Ectodermal cell (in vitro differentiated cells): ENCODE measurements around the gene MEST.

Source experiments
- H3K27ac ChIP-seq: 2 replicates; pipeline ENCODE4 v1.7.0; 2013; ENCODE audit warnings: mild to moderate bottlenecking, low read depth, low read length; ENCODE audit not compliant: insufficient read depth, poor library complexity, severe bottlenecking
- H3K27me3 ChIP-seq: 2 replicates; pipeline ENCODE4 v1.7.0; 2013; ENCODE audit warnings: mild to moderate bottlenecking, low read length; ENCODE audit not compliant: insufficient read depth, control insufficient read depth, poor library complexity, severe bottlenecking
- H3K36me3 ChIP-seq: one replicate; pipeline ENCODE4 v1.7.0; 2013; ENCODE audit warnings: low read length; ENCODE audit not compliant: control insufficient read depth, insufficient read depth
- H3K4me1 ChIP-seq: one replicate; pipeline ENCODE4 v1.7.0; 2013; ENCODE audit warnings: low read length; ENCODE audit not compliant: control insufficient read depth, insufficient read depth
- H3K4me3 ChIP-seq: 2 replicates; pipeline ENCODE4 v1.7.0; 2013; ENCODE audit warnings: low read depth, low read length, control low read depth; ENCODE audit not compliant: insufficient read depth
- H3K9me3 ChIP-seq: 2 replicates; pipeline ENCODE4 v1.7.0; 2013; ENCODE audit warnings: mild to moderate bottlenecking, low read length, moderate library complexity; ENCODE audit not compliant: control insufficient read depth
- WGBS, 2 experiments: methylation state at CpG; one replicate each; pipeline ENCODE4 v1.1.7; 2013; ENCODE audit warnings: missing lambda C conversion rate in 2 of 2; 5-methylcytosine and 5-hydroxymethylcytosine counted together

Gene MEST

DNA sequence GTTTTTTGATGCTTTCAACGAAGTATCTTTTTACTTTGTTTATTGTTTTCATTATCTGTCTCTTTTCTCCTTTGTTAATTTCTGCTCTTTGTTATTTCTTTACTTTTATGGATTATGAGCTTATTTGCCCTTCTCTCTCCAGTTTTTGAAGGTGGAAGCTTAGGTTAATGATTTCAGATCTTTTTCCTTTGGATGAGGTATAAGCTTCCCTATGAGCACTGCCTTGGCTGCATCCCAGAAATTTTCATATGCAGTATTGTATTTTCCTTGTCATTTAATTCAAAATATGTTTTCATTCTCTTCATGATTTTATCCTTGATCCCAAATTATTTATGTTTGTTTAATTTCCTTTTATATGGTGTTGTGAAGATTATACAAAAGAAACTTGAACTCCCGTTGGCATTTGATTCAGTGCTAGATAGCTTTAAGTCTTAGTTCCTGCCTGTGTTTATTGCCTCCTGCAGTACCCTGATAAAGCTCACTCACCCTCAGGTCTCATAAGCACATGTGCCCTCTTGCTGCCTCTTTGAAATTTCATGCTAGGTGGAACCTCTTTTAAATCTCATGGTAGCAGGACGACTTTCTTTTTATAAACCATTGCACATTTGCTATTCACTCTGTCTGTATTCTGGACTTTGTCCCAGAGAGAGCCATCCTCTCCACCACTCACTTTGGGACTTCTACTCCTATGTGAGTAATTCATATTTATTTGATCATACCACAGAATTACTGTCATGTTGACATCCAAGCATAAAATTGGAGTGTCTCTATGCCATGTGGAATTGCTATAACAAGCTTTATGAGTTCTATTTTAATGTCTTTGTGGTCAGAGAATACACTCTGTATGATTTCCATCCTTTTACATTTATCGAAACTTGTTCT is 28.1 kb upstream of the MEST start:
- H3K4me3 ChIP-seq, result no peak overlapping the region
- 88 to 94% methylated on average over 3 to 4 of the region's 4 CpGs for WGBS, 2 experiments
- H3K36me3 ChIP-seq, result no peaks in the 10 kb centered on the region
- no peaks in the 10 kb centered on the region for H3K9me3 ChIP-seq
- H3K4me1 ChIP-seq, result no peaks in the 10 kb centered on the region
- no peaks in the 10 kb centered on the region for H3K27me3 ChIP-seq
- no peak overlapping the region for H3K27ac ChIP-seq

DNA sequence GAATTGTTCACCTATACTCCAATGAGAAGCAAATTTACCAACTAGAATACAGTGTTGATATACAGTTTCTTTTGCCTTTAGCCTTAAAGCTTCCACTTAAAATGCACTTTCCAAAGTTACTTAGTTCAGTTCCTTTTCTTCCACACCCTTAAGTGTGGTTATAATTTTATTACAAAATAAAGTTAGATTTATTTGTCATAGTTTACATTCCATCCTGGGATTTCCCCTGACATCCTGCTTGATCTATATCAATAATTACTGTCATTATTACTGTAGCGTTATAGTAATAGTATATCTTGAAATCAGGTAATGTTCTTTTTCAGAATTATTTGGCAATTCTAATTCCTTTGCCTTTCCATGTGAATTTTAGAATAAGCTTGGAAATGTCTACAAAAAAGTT is 23.3 kb upstream of the MEST start:
- H3K9me3 ChIP-seq, result no peaks in the 10 kb centered on the region
- H3K36me3 ChIP-seq, result no peaks in the 10 kb centered on the region
- WGBS, 2 experiments, result no CpG with 5 or more reads among the region's 1 CpG
- no peaks in the 10 kb centered on the region for H3K4me1 ChIP-seq
- no peaks in the 10 kb centered on the region for H3K27me3 ChIP-seq
- no peak overlapping the region for H3K4me3 ChIP-seq
- H3K27ac ChIP-seq, result no peak overlapping the region

DNA sequence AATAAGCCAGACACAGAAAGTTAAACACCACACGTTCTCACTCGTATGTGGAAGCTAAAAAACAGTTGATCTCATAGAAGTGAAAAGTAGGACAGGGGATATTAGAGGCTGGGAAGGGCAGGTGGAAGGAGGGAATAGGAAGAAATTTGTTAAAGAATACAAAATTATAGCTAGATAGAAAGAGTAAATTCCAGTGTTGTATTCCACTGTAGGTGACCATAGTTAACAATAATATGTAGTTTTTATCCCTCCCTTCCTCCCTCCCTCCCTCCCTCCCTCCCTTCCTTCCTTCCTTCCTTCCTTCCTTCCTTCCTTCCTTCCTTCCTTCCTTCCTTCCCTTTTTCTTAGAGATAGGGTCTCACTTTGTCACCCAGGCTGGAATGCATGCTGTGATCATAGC is 19.9 kb upstream of the MEST start:
- H3K36me3 ChIP-seq, result no peaks in the 10 kb centered on the region
- peaks cover 10% of the 10 kb centered on the region for H3K4me1 ChIP-seq
- 94% methylated on average over 2 of the region's 2 CpGs for WGBS, 2 experiments
- no peak overlapping the region for H3K27ac ChIP-seq
- no peaks in the 10 kb centered on the region for H3K27me3 ChIP-seq
- H3K9me3 ChIP-seq, result no peaks in the 10 kb centered on the region
- no peak overlapping the region for H3K4me3 ChIP-seq

DNA sequence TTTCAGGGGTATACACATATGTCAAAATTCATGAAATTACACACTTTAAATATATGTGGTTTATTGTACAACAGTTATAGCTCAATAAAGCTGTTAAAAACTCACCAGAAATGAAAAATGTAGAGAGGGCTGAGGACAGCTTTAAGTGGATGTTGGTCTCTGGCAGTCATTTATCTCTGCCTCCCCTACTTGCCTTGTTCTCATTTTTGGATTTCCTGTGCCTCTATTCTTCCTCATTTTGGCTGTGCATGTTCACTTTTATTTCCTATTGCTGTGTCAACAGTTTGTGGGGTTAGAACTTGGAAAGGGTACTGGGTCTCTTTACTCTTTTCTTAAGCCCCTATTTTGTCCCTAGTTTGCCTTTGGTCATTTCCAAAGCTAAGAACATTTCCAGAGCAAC is 18.6 kb upstream of the MEST start:
- no peaks in the 10 kb centered on the region for H3K36me3 ChIP-seq
- H3K27ac ChIP-seq, result no peak overlapping the region
- no peaks in the 10 kb centered on the region for H3K27me3 ChIP-seq
- H3K9me3 ChIP-seq, result peaks cover 3% of the 10 kb centered on the region
- H3K4me1 ChIP-seq, result peaks cover 10% of the 10 kb centered on the region
- no peak overlapping the region for H3K4me3 ChIP-seq

DNA sequence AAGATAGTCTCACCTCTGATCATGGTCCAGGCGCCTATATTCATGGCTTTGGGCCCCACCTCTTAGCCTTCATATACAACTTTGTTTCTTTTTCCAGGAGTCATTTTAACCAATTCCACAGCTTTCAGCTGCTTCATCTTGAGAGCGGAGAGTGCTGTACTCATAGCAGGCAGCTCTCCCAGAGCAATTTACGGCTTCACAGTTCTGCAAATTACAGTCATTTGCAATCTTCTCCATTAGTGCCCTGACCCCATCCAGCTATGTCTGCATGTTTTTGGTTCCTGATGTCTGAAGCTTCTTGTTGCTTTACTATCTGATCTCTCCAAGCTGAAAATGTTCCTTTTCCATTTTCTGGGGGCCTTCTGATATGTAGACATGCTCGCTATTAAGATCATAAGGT is 18.0 kb upstream of the MEST start:
- H3K27ac ChIP-seq, result no peak overlapping the region
- 90 to 94% methylated on average over 3 to 4 of the region's 4 CpGs for WGBS, 2 experiments
- H3K36me3 ChIP-seq, result no peaks in the 10 kb centered on the region
- H3K4me3 ChIP-seq, result no peak overlapping the region
- H3K9me3 ChIP-seq, result peaks cover 3% of the 10 kb centered on the region
- peaks cover 10% of the 10 kb centered on the region for H3K4me1 ChIP-seq
- no peaks in the 10 kb centered on the region for H3K27me3 ChIP-seq

DNA sequence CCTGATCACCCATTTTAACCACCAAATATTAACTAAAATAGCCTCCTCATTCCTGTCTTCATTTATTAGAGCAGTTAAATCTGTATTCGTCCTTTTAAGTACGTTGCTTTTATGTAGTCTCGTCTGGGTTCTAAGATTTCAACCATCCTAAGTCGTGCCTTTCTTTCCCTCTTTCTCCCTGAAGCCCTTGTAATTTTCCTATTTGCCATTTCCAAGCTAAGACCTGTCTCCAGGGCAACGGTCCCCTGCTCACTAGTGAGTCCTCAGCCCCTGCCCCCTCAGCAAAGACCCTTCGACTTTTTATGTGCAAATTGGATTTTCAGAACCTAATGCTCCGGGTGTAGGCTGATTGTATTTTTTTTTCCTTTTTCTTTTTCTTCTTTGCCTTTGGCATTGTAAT is 16.1 kb upstream of the MEST start:
- Histone ChIP-seq H3K27me3 (no peaks in the 10 kb centered on the region), H3K4me3 (no peak overlapping the region), H3K9me3 (peaks cover 3% of the 10 kb centered on the region), H3K4me1 (peaks cover 10% of the 10 kb centered on the region), H3K27ac (no peak overlapping the region), H3K36me3 (no peaks in the 10 kb centered on the region)
- 66 to 70% methylated on average over 6 to 7 of the region's 7 CpGs for WGBS, 2 experiments

DNA sequence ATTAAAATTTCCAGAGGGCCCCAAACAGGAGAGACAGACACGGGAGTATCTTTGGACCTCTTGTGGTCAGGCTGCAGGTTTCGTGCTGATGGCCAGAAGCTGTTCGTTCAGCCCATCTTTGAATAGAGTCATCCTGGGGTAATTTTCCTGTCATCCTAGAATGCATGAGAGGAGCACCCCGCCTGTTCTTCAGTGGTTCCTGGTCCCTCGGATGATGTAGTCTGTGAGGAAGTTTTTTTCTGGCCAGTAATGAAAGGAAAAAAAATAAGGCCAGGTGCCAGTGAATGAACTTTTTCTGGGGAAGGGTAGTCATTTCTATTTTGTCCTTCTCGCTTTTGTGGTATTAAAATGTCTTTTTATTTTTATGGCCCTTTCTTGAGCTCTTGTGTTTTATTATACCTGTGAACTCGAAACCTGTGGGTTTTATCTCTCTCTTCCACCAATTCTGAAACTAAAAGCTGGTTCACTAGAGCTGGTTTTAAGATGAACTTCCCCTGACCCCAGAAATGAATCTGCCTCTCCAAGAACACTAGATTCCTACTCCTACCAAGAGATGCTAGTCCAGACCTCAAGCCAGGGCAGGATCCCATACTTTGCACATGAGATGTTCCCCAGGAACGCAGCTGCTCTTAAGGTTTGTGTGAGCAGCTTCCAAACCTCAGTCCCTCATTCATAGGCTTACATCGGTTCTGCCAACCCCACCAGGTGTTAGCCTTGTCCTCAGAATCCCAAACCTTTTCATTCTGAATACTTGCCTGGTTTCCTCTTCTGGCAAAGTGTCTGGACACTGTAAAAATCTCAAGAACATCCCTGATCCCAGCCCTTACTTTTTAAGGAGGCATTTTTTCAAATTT is 15.4 kb upstream of the MEST start:
- Histone ChIP-seq H3K4me3 (no peak overlapping the region), H3K27ac (no peak overlapping the region), H3K9me3 (peaks cover 3% of the 10 kb centered on the region), H3K4me1 (peaks cover 10% of the 10 kb centered on the region), H3K36me3 (no peaks in the 10 kb centered on the region), H3K27me3 (no peaks in the 10 kb centered on the region)
- WGBS, 2 experiments, result 77 to 79% methylated on average over 9 of the region's 9 CpGs

DNA sequence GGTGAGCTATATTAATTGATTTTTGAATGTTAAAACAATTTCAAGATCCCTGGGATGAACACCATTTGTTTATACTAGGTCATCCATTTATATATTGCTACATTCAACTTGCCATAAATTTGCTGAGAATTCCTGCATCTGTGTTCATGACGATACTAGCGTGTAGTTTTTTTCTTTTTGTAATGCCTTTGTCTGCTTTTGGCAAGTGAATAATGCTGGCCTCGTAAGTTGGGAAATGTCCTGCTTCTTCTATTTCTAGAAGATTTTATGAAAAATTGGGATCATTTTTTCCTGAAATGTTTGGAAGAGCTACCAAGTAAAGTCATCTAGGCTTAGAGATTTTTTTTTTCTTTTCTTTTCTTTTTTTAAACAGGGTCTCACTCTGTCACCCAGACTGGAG is 12.9 kb upstream of the MEST start:
- peaks cover 3% of the 10 kb centered on the region for H3K9me3 ChIP-seq
- H3K27me3 ChIP-seq, result no peaks in the 10 kb centered on the region
- H3K4me1 ChIP-seq, result peaks cover 15% of the 10 kb centered on the region
- H3K4me3 ChIP-seq, result no peak overlapping the region
- WGBS, 2 experiments, result 98 to 100% methylated on average over 3 of the region's 3 CpGs
- no peak overlapping the region for H3K27ac ChIP-seq
- no peaks in the 10 kb centered on the region for H3K36me3 ChIP-seq

DNA sequence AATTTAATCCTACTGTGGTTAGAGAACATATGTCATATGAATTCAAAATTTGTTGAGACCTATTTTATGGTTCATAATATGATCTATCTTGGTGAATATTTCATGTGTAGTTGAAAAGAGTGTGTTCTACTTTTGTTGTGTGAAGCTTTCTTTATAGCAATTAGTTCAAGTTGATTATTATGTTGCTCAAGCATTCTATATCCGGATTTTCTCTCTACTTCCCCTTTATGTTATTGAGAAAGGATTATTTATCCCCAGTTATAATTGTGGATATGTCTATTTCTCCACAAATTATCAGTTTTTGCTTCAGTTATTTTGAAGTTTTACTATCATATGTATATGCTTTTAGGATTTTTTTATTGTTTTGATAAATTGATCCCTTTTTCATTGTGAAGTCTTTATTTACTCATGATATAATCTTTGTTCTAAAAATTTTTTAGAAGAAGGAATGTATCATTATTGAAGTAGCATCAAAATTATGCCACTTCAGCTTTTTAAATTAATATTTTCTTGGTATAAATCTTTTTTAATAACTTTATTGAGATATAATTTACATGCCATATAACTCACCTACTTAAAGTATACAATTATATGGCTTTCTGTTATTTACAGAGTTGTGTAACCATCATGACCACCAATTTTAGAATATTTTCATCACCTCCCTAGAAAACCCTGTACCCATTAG is 12.0 kb upstream of the MEST start:
- Histone ChIP-seq H3K27me3 (no peaks in the 10 kb centered on the region), H3K4me1 (peaks cover 15% of the 10 kb centered on the region), H3K9me3 (peaks cover 3% of the 10 kb centered on the region), H3K27ac (no peak overlapping the region), H3K36me3 (no peaks in the 10 kb centered on the region), H3K4me3 (no peak overlapping the region)
- WGBS, 2 experiments, result no CpG with 5 or more reads among the region's 1 CpG

DNA sequence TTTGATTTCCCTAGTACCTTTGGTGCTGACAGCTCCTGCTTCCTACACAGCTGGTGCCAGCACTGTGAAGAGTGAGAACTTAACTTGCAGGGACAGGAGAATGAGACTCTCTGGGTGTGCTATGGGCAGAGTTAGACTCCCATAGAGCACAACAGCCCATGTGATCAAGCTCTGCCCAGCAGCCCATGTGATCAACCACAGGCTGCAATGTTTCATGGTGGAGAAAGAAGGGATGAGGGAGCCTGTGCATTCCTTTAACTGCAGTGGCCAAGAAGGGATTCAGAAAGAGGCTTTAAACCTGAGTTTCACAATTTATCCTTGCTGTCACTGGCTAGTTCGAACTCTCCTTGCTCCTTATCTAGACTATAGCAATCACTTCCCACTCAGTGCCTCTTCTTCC is 10.0 kb upstream of the MEST start:
- Histone ChIP-seq H3K9me3 (peaks cover 3% of the 10 kb centered on the region), H3K36me3 (no peaks in the 10 kb centered on the region), H3K4me3 (no peak overlapping the region), H3K27me3 (peaks cover 3% of the 10 kb centered on the region), H3K4me1 (peaks cover 5% of the 10 kb centered on the region), H3K27ac (no peak overlapping the region)
- 100% methylated on average over 1 of the region's 1 CpG for whole genome bisulfite sequencing, 2 experiments
